Measurements from ENCODE around the gene SLC7A1.

The SLC7A1 gene

DNA sequence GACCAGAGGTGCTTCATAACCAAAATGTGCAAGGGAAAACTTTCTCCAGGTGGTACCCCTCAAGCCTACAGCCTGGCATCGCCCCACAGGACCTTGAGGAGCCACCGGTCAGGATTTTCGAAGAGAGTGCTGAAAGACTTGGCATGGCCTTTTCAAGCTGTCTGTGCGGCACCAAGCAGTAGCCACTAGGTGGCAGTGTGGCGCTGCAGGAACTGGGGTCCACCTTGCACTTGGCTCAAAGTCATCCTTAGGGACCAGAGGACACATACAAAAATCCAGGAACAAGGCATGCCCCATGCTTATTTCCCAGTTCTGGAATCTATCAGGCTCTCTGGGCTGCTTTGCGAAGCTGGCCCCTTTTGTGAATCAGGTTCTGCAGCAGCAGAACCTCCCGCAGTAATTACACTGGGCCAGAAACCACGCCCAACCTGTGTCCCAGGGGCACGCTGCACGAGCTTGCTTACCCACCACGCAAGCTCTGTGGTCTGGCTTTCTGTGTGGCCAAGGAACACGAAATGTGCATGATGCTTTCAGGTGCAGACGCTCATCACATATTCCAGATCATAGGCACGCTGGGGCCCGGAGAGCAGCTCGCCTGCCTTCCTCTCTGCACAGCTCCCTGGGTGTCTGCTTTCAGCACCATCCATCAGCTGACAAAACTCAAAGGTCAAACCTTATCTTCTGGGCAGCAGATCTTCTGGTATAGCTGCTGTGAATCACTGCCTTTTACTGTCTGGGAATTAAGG lies 87.2 kb downstream of the SLC7A1 start:
- Histone ChIP-seq H3K4me3 (ENCODE audit: low read depth, low read length) (no peak overlapping the region), H3K36me3 (peaks cover 23% of the 10 kb centered on the region), H3K4me1 (peaks cover 33% of the 10 kb centered on the region), H3K9me3 (no peaks in the 10 kb centered on the region), H3K27me3 (no peaks in the 10 kb centered on the region)
- TF ChIP-seq, protein P1, sequence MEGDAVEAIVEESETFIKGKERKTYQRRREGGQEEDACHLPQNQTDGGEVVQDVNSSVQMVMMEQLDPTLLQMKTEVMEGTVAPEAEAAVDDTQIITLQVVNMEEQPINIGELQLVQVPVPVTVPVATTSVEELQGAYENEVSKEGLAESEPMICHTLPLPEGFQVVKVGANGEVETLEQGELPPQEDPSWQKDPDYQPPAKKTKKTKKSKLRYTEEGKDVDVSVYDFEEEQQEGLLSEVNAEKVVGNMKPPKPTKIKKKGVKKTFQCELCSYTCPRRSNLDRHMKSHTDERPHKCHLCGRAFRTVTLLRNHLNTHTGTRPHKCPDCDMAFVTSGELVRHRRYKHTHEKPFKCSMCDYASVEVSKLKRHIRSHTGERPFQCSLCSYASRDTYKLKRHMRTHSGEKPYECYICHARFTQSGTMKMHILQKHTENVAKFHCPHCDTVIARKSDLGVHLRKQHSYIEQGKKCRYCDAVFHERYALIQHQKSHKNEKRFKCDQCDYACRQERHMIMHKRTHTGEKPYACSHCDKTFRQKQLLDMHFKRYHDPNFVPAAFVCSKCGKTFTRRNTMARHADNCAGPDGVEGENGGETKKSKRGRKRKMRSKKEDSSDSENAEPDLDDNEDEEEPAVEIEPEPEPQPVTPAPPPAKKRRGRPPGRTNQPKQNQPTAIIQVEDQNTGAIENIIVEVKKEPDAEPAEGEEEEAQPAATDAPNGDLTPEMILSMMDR (IDR thresholded peaks at IDR 0.05; ENCODE audit: low read depth, low read length) = peak; percentile 98
- peak; percentile 91 for DNase-seq

DNA sequence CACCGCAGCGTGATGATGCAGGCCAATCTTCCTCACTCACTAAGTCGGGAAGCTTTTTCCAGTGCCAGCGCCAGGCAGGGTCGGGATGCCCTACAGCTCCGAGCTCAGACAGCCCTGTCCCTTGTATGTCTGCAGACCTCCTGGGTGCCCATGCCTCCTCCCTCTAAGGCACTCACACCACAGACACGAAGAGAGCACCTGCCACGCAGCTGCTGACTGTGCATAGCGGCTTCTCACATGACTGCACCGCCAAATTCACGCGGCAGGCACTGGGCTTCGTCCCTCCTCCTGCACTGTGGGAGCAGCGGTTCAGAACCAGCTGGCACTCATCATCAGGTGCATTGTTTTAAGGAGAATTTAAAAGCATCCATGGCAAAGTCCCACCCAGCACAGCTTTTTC lies 88.1 kb downstream of the SLC7A1 start:
- peaks cover 14% of the 10 kb centered on the region for H3K36me3 ChIP-seq
- H3K4me3 ChIP-seq (ENCODE audit: low read depth, low read length) = peak overlapping the region; percentile 3; the same call in 1 of the 2 replicates
- TF ChIP-seq, protein P1 (IDR thresholded peaks at IDR 0.05; ENCODE audit: low read depth, low read length) = no peak
- peaks cover 33% of the 10 kb centered on the region for H3K4me1 ChIP-seq
- H3K27me3 ChIP-seq = no peaks in the 10 kb centered on the region
- H3K9me3 ChIP-seq = no peaks in the 10 kb centered on the region
- DNase-seq = peak; percentile 63

DNA sequence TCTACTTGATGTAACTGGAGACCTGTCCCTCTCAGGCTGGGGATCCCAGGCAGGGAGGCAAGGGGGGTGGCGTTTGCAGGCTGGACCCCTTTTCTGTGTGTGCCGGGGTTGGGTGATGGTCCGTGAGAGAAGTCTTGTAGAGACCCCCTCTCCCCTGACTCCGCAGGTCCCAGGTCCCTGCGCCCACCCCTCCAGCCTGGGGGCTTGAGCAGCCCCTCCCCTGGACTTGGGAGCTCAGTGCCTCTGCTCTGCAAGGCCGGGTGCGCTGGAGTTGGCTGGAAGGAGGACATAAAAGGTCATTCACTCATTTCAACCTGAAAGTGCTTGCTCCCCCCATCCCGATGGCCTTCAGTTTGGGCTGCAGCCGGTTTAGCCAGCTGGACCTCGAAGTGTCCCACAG lies 89.5 kb downstream of the SLC7A1 start:
- H3K36me3 ChIP-seq = peaks cover 7% of the 10 kb centered on the region
- no peak overlapping the region for H3K4me3 ChIP-seq (ENCODE audit: low read depth, low read length)
- TF ChIP-seq, protein P1 (IDR thresholded peaks at IDR 0.05; ENCODE audit: low read depth, low read length) = no peak
- H3K27me3 ChIP-seq = no peaks in the 10 kb centered on the region
- no peak for DNase-seq
- no peaks in the 10 kb centered on the region for H3K9me3 ChIP-seq
- peaks cover 32% of the 10 kb centered on the region for H3K4me1 ChIP-seq

DNA sequence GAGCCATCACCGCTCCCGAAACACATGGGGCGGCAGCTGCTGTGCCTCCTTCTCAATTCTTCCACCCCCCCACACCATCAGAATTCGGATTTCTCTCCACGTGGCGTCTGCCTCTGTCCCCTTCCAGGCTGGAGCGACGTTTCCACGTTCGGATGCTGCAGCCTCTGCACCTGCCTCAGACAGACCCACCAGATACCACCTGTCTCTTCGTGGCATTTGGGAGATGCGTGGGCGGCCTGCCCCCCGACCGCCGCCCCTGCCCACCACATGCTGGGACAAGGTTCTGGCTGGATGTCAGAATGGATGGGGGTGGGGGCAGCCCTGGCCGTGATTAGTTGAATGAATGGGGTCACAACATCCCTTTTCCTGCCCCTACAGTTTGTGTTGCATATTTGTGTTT lies 90.0 kb downstream of the SLC7A1 start:
- H3K27me3 ChIP-seq = no peaks in the 10 kb centered on the region
- H3K4me3 ChIP-seq (ENCODE audit: low read depth, low read length) = no peak overlapping the region
- H3K9me3 ChIP-seq = no peaks in the 10 kb centered on the region
- no peak for DNase-seq
- peaks cover 3% of the 10 kb centered on the region; the same call in 1 of the 2 replicates for H3K36me3 ChIP-seq
- H3K4me1 ChIP-seq = peaks cover 28% of the 10 kb centered on the region
- TF ChIP-seq, protein P1 (IDR thresholded peaks at IDR 0.05; ENCODE audit: low read depth, low read length) = no peak

DNA sequence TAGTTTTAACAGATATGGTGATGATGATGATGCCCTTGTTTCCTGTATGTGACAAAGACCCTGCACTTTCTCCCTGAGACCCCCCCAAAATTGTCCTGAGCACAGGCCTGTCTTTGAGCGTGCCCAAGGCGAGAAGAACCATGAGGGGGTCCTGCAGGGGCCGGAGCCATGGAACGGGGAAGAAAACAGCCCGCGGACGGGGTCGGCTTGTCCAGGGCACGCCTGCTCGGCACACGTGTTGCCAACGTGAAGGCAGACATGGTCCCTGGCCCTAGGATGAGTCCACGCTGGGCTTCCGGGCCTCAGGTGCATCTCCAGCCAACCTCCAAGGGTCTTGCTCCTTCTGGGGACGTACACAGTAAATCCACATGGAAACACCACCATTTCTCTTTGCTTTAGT lies 90.8 kb downstream of the SLC7A1 start:
- H3K4me3 ChIP-seq (ENCODE audit: low read depth, low read length) = no peak overlapping the region
- H3K36me3 ChIP-seq = no peaks in the 10 kb centered on the region
- TF ChIP-seq, protein P1 (IDR thresholded peaks at IDR 0.05; ENCODE audit: low read depth, low read length) = no peak
- H3K9me3 ChIP-seq = no peaks in the 10 kb centered on the region
- DNase-seq = no peak
- peaks cover 35% of the 10 kb centered on the region for H3K4me1 ChIP-seq
- no peaks in the 10 kb centered on the region for H3K27me3 ChIP-seq

DNA sequence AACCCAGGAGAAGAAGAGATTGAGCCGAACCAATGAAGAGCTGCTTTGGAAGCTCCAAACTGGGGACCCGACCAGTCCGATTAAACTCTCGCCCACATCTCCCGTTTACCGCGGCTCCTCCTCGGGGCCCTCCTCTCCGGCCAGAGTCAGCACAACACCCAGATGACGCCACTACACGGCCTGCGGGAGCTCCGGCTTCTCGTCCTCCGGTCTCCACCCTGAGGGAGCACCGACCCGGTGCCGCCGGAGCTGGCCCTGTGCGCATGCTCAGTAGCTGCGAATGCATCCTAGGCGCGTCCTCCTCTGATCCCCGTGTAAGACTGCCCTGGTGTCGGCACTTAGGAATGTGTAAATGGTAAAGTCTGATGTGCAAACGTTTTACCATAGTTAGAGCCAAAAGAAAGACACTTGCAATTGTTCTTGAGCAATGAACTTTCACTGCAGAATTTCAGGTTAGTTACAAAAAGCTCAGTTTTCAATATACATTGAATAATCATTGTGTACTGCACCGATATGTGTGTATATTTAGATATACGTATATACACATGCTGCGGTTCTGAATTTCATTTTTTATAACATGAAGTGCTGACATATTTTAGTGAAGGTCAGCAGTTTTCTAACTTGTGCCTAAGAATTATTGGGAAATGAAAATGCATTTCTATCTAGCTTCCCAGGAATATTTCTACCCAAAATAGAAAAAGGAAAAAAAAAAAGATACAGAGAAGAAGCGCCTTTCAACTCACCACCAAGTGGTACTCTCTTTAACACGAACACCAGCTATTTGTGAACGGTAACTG lies 92.2 kb downstream of the SLC7A1 start:
- Histone ChIP-seq H3K4me1 (peaks cover 26% of the 10 kb centered on the region), H3K4me3 (ENCODE audit: low read depth, low read length) (peak overlapping the region; percentile 9)
- DNase-seq = no peak

More for the DNA sequence above, 92.2 kb downstream of the SLC7A1 start:
- Histone ChIP-seq H3K9me3 (no peaks in the 10 kb centered on the region), H3K36me3 (no peaks in the 10 kb centered on the region), H3K27me3 (no peaks in the 10 kb centered on the region)
- TF ChIP-seq, protein P1 (IDR thresholded peaks at IDR 0.05; ENCODE audit: low read depth, low read length) = no peak
